Stimulated activated naive CD4-positive, alpha-beta T cell treated with Interleukin-2 at 50 U/mL for 16 hours (primary cell): Measurements from ENCODE around the gene SERPINA7.
"Not testable (repeated sequence)": the region's sequence is repeated elsewhere in the genome, so short reads cannot be mapped to it uniquely, and the experiment has no call there.

ENCODE experiments used
- DNase-seq: peaks from one replicate; lab custom pipeline; 2025; lab: John Stamatoyannopoulos, UW

Gene SERPINA7

GRCh38 chrX:106038625-106039024 is at the start of gene SERPINA7:
Gene SERPINA7 (minus strand): TSS chrX:106038727. CDS start chrX:106037058, 1,669 bp downstream.
- no peak for DNase-seq

DNA sequence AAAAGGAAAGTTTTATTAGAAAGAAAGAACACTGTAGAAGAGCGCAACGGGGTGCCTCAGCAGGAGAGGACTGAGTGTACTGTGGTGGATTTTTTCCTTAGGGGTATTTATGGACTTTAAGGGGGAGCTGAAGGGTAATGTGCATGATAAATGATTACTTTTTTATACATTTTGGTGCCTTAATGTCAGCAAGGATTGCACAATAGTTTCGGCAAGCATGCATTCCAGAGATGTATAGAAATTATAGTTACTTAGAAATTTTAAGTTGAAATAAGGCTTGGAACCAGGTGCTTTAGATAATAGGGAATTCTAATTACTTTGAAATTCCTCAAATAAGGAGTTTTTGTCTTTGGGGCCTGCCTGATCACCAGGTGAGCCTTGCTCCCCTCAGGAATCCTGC is 30.5 kb upstream of the SERPINA7 start:
- no peak for DNase-seq

DNA sequence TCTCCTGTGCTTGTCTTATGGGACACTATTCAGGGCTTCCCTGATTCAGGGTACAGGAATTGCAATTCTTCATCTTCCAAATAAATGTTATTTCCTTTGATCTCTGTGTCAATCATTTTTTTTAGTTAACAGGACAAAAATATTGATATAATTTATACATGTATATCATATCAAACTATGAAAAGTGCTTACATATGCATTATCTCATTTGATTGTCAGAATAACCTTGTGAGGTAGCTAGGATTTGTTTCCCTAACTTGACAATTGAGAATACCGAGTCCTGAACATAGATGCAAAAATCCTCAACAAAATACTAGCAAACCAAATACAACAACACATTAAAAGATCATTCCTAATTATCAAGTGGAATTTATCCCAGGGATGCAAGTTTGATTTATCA is 11.5 kb upstream of the SERPINA7 start:
- DNase-seq = no peak

- DNase-seq = no peak
Observed at GRCh38 chrX:106042296-106042695, 3.8 kb upstream of the SERPINA7 start.

GRCh38 chrX:106040861-106041260 is 2.3 kb upstream of the SERPINA7 start:
- DNase-seq = no peak

DNA sequence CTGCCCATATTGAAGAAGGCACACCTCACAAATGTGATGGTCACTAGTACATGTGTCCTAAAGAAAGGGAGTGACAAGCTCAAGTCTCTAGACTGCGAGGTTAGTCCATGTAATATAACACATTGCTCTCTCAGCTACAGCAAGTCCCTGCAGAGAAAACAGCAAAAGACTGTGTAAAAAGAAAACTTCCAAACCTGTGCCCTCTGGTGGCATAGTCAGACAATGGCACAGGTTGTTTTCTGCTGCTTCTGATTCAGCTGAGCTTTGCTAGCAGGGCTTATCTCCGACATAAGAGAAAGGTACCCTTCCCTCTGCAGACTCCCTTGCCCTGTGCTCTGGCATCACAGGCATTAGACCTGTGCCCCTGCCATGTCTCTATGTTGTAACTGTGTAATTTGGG is 1.4 kb upstream of the SERPINA7 start:
- no peak for DNase-seq

GRCh38 chrX:106037835-106038473 is 573 bp downstream of the SERPINA7 start:
- DNase-seq = no peak

DNA sequence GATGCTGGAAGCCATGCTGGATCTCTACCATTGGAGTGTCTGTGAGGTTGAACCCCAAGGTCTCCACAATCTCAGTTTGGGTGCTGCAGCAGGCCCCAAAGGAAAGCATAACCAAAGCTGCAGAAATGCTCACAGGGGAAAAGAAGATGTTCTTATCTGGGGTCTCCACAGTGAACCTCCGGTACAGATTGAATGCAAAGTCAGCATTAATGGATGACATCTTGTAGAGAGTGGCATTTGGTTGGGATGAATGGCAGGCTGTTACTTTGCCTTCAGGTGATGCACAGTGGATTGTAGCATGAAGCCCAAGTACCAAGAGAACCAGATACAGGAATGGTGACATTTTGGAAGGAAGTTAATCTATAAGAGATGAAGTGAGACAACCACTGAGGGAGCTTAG is 1.8 kb downstream of the SERPINA7 start:
- DNase-seq = no peak

DNA sequence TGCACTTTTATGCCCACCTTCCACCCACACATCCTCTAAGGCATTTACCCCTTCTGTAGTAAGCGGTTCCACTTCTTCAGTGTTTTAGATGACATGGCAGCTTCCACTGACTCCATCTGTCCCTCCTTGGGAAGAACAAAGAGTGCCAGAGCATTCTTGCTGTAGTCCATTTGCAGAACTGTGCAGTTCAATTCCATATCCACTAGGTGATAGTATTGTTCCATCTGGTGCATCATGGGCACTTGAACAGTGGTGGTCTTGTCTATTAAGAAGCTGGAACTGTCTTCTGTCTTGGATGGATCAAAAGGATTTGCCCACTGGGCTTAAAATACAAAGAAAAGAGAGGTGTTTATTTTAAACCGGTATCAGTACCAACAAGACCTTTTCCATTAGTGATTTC is 3.5 kb downstream of the SERPINA7 start:
- DNase-seq = no peak

DNA sequence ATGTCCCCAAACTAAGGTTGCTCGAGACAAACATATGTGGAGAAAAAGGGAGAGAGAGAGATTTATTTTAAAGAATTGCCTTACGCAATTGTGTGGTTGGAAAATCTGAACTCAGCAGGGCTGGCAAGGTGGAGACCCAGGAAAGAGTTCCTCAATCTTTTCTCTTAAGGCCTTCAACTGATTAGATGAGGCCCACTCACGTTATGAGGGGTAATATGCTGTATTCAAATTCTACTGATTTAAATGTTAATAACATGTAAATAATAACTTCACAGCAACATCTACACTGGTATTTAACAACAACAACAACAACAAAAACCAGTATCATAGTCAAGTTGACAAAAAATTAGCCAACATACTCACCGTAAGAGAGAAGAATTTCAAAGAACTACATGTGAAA is 14.6 kb downstream of the SERPINA7 start:
- no peak for DNase-seq

DNA sequence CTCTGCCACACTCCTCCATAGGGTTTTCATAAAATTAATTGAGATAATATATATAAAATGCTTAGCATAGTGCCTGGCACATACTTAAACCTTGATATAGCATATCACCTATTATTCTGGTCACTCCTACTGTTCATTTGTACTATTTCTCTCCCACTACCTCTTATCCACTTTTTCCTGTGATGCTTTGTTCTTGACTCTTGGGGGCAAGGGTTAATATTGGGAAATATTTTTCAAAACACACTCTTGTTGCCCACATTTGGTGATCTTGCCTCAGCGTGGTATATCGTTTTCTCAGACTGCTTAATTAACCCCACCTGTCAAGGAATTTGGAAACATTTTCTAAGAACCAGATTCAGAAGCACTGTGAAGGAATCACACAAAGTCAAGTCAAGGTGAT is 16.3 kb downstream of the SERPINA7 start:
- DNase-seq = no peak

GRCh38 chrX:106014119-106014775 is 24.3 kb downstream of the SERPINA7 start:
- DNase-seq = no peak

GRCh38 chrX:106009145-106009544 is 29.4 kb downstream of the SERPINA7 start:
- DNase-seq = no peak

- DNase-seq = no peak
Observed at GRCh38 chrX:106007815-106008214, 30.7 kb downstream of the SERPINA7 start.

DNA sequence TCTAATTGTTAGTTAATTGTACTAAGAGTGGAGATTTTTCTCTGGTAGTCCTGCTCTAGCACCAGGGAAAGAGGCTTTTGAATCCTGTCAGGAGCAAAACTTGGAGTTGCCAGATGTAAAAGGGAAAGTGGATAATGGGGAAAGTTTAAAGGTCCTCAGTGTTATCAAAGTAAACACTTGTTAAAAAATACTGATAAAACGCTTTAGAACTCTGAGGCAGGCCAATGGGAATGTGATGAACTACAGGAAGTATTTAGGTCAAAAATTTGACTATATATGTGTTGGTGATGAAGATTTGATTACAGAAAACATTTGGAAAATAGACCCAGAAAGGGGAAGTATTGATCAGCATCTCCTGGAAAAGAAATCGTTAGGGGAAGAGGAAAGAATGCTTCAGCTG is 32.8 kb downstream of the SERPINA7 start:
- no peak for DNase-seq

- not testable (repeated sequence) for DNase-seq
Observed at GRCh38 chrX:106000609-106001008, 37.9 kb downstream of the SERPINA7 start.

DNA sequence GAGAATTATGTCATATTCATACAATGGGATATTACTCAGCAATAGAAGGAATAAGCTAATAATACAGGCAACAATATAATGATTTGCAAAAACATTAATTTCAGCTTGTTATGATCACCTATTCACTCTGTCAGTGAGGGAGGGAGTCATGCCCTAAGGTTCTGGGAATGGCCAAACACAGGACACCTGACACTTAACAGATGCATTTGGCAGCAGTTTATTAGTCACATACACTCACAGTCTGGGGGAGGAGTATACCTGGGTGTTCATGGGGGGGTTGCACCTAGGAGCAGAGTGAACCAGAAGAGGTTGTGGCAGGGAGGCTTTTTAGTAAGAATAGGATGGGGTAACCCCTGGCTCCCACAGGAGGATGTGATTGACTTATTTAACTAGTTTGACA is 38.3 kb downstream of the SERPINA7 start:
- DNase-seq = no peak

GRCh38 chrX:105999294-105999693 is 39.2 kb downstream of the SERPINA7 start:
- no peak for DNase-seq

GRCh38 chrX:105988487-105988886 is 50.0 kb downstream of the SERPINA7 start:
- DNase-seq = not testable (repeated sequence)
